RKO (cell line): ENCODE data around the gene PRKAB1.

Experiments used
- DNase-seq: peaks from one replicate; pipeline ENCODE4 v3.0.0-alpha.2; 2016; ENCODE audit warnings: low spot score

The PRKAB1 gene

DNA sequence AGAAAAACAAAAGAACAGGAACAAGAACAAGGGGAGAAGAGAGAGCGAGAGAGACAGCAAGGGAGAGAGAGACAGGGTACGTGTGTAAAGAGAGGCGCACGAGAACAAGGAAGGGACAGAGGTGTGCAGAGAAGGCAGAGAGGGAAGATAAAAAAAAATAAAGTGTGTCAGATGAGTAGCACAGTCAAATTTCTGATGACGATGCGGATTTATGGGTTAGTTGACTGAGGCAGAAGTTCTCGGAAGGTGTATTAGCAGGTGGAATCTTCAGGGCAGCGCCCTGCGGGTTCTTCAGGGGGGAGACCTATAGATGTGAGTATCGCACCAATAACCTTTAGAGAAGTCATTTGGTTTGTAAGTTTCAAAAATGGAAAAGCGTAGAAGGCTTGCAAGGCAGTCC lies 44.8 kb downstream of the PRKAB1 start:
- no peak for DNase-seq

GRCh38 chr12:119713551-119714031 lies 45.7 kb downstream of the PRKAB1 start:
- DNase-seq: no peak

GRCh38 chr12:119714614-119715267 lies 46.8 kb downstream of the PRKAB1 start:
- no peak for DNase-seq

DNA sequence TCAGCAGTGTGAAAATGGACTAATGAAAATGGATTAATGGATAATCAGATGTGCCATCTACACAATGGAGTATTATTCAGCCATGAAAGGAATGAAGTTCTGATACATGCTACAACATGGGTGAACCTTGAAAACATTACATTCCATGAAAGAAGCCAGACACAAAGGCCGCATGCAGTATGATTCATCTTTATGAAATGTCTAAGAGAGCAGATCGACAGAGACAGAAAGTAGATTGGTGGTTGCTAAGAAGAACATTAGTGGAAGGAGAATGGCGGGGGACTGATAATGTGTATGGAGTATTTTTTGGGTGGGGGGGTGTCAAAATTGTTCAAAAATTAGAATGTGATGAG lies 47.3 kb downstream of the PRKAB1 start:
- DNase-seq: no peak

GRCh38 chr12:119718141-119718540 lies 50.2 kb downstream of the PRKAB1 start:
- no peak for DNase-seq

GRCh38 chr12:119720349-119720748 lies 52.4 kb downstream of the PRKAB1 start:
- no peak for DNase-seq

GRCh38 chr12:119721306-119721705 lies 53.4 kb downstream of the PRKAB1 start:
- DNase-seq: no peak

GRCh38 chr12:119725523-119725922 lies 57.6 kb downstream of the PRKAB1 start:
- DNase-seq: no peak

- no peak for DNase-seq
These were observed 59.9 kb downstream of the PRKAB1 start for GRCh38 chr12:119727600-119728443.

GRCh38 chr12:119728444-119728745 lies 60.5 kb downstream of the PRKAB1 start:
- DNase-seq: no peak

GRCh38 chr12:119729871-119730270 lies 61.9 kb downstream of the PRKAB1 start:
- DNase-seq: no peak

DNA sequence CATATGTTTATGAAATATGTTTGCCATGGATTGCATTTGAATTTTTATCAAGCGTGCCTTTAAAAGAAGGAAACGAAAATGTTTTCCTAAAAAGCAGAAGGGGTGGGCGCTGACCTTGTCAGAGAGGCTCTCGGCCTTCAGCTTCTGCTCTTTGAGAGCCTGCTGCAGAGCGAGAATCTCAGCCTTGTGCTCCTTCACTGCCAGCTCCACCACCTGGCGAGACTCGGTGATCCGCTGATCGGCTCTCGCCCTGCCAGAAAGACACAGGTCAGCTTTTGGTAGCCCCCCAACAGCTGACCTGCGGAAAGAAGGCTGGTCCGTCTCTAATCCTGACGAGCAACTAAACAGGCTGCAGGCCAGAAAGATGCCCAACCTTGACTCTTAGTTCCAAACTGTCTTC lies 62.4 kb downstream of the PRKAB1 start:
- no peak for DNase-seq
